Measurements from ENCODE around the gene HK1. TPM values are rescaled to one million over a fixed set of nuclear protein-coding genes. Genes with fewer than 3 reads are reported as not detected.

HK1 gene
- 10 to 100 TPM; 38.0 to 78.8 TPM for total RNA-seq
- 48.2 TPM for polyA plus RNA-seq (2013, experiment 1 of 2)
- polyA plus RNA-seq (2013, experiment 2 of 2): 45.5 TPM
- long read RNA-seq, experiment 1, partial matches to known transcripts: 8 of 18 reads
- long read RNA-seq, experiment 1, other reads (novel, unspliced or antisense): 6 of 18 reads
- long read RNA-seq, experiment 2, transcript HK1-202 (18 exons, 3,605 nt): major isoform, 113 of 133 reads
- long read RNA-seq, experiment 2, partial matches to known transcripts: 11 of 133 reads
- long read RNA-seq, experiment 2, other reads (novel, unspliced or antisense): 9 of 133 reads
- long read RNA-seq, experiment 3, transcript HK1-202 (18 exons, 3,605 nt): major isoform, 1,061 of 1,159 reads
- long read RNA-seq, experiment 3, transcript HK1-216 (18 exons, 3,745 nt): minor isoform, 5 of 1,159 reads
- long read RNA-seq, experiment 3, partial matches to known transcripts: 36 of 1,159 reads
- long read RNA-seq, experiment 3, other reads (novel, unspliced or antisense): 56 of 1,159 reads
- long read RNA-seq, experiment 4, partial matches to known transcripts: 13 of 15 reads
- long read RNA-seq, experiment 4, other reads (novel, unspliced or antisense): 2 of 15 reads

DNA sequence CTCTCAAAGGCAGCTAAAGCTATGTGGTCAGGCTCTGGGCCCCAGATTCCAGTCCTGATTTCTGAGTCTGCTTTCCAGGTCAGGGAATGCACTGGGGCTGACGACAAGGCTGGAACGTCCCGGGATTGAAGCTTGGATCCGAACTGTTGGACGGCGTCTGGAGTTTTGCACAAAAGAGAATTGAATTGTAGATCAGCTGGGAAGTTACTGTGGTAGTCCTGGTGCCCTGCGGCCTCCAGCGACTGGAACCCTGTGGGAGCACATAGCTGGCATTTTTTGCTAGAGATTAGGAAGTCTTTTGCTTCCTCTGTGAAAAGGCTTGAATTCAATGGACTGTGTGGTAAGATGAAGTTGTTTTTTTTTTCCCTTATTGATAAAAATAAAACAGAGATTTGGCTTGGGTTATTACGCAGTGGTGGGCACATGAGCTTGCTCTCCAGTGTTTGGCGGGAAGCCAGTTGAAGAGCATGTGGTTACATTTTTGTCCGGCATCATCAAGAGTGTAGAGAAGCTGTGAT lies at the start of gene HK1:
Gene HK1 (plus strand): TSS at position 51 of the 518 bp plus-strand sequence.
- peak; percentile 63 for DNase-seq
- WGBS, 2 experiments (ENCODE audit: insufficient coverage in 1 of 2, insufficient read length in 1 of 2): 55 to 67% methylated on average over 10 to 11 of the region's 11 CpGs
- no peak within 1 kb of the TSS for H3K4me3 ChIP-seq (ENCODE audit: low read length)
- no peaks in the 10 kb centered on the region for H3K36me3 ChIP-seq (ENCODE audit: control insufficient read depth, insufficient read depth, low read length)
- peak within 1 kb of the TSS; percentile 79 for H3K27ac Mint-ChIP-seq
- TF ChIP-seq, protein P1, sequence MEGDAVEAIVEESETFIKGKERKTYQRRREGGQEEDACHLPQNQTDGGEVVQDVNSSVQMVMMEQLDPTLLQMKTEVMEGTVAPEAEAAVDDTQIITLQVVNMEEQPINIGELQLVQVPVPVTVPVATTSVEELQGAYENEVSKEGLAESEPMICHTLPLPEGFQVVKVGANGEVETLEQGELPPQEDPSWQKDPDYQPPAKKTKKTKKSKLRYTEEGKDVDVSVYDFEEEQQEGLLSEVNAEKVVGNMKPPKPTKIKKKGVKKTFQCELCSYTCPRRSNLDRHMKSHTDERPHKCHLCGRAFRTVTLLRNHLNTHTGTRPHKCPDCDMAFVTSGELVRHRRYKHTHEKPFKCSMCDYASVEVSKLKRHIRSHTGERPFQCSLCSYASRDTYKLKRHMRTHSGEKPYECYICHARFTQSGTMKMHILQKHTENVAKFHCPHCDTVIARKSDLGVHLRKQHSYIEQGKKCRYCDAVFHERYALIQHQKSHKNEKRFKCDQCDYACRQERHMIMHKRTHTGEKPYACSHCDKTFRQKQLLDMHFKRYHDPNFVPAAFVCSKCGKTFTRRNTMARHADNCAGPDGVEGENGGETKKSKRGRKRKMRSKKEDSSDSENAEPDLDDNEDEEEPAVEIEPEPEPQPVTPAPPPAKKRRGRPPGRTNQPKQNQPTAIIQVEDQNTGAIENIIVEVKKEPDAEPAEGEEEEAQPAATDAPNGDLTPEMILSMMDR (conservative IDR thresholded peaks at IDR 0.05): no peak
- no peak within 1 kb of the TSS for H3K4me3 Mint-ChIP-seq
- peaks cover 9% of the 10 kb centered on the region for H3K4me1 Mint-ChIP-seq
- H3K27me3 ChIP-seq (ENCODE audit: control insufficient read depth, insufficient read depth, low read length, poor library complexity, severe bottlenecking): no peaks in the 10 kb centered on the region
- H3K27me3 Mint-ChIP-seq (ENCODE audit: insufficient read depth): peaks cover 9% of the 10 kb centered on the region
- H3K4me1 ChIP-seq (ENCODE audit: control insufficient read depth, insufficient read depth, low read length): peaks cover 5% of the 10 kb centered on the region
- H3K27ac ChIP-seq (ENCODE audit: low read depth, low read length): peak within 1 kb of the TSS; percentile 42
- no peaks in the 10 kb centered on the region for H3K9me3 ChIP-seq (ENCODE audit: control insufficient read depth, low read length)
- no peaks in the 10 kb centered on the region for H3K36me3 Mint-ChIP-seq (ENCODE audit: low read depth)
- H3K9ac ChIP-seq (ENCODE audit: extremely low read depth, low read length, poor library complexity, severe bottlenecking): no peak within 1 kb of the TSS
- H3K9me3 Mint-ChIP-seq: no peaks in the 10 kb centered on the region

DNA sequence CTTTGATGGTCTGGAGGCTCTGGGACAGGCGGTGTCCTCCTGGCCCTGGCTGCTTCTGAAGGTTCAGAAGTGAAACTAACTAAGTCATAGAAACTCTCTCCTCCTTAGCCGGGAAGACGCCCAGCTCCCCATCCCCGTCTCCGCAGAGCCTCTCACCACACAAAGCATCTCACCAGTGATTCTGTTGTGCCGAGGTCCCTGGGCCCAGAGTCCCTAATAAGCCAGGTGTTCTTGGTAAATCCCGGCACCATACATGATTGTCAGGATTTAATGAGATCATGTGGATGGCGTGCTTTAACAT lies 48.7 kb upstream of the HK1 start:
- no peak for DNase-seq
- Histone ChIP-seq H3K27ac (ENCODE audit: low read depth, low read length) (no peak overlapping the region), H3K4me3 (ENCODE audit: low read length) (no peak overlapping the region), H3K9ac (ENCODE audit: extremely low read depth, low read length, poor library complexity, severe bottlenecking) (no peak overlapping the region), H3K9me3 (ENCODE audit: control insufficient read depth, low read length) (no peaks in the 10 kb centered on the region), H3K27me3 (ENCODE audit: control insufficient read depth, insufficient read depth, low read length, poor library complexity, severe bottlenecking) (no peaks in the 10 kb centered on the region), H3K36me3 (ENCODE audit: control insufficient read depth, insufficient read depth, low read length) (no peaks in the 10 kb centered on the region), H3K4me1 (ENCODE audit: control insufficient read depth, insufficient read depth, low read length) (no peaks in the 10 kb centered on the region)
- Mint-ChIP-seq H3K36me3 (ENCODE audit: low read depth) (no peaks in the 10 kb centered on the region), H3K9me3 (no peaks in the 10 kb centered on the region), H3K4me3 (no peak overlapping the region), H3K27me3 (ENCODE audit: insufficient read depth) (peaks cover 5% of the 10 kb centered on the region), H3K27ac (no peak overlapping the region), H3K4me1 (peaks cover 8% of the 10 kb centered on the region)
- TF ChIP-seq, protein P1 (conservative IDR thresholded peaks at IDR 0.05): no peak
- 92 to 98% methylated on average over 7 to 8 of the region's 8 CpGs for WGBS, 2 experiments (ENCODE audit: insufficient coverage in 1 of 2, insufficient read length in 1 of 2)

- no peak overlapping the region for H3K27ac Mint-ChIP-seq
- H3K4me3 Mint-ChIP-seq: no peak overlapping the region
- no peaks in the 10 kb centered on the region for H3K9me3 Mint-ChIP-seq
- H3K4me3 ChIP-seq (ENCODE audit: low read length): no peak overlapping the region
- WGBS, 2 experiments (ENCODE audit: insufficient coverage in 1 of 2, insufficient read length in 1 of 2): 93 to 100% methylated on average over 4 to 5 of the region's 5 CpGs
- no peaks in the 10 kb centered on the region for H3K27me3 ChIP-seq (ENCODE audit: control insufficient read depth, insufficient read depth, low read length, poor library complexity, severe bottlenecking)
- H3K9me3 ChIP-seq (ENCODE audit: control insufficient read depth, low read length): no peaks in the 10 kb centered on the region
- no peak overlapping the region for H3K27ac ChIP-seq (ENCODE audit: low read depth, low read length)
- H3K9ac ChIP-seq (ENCODE audit: extremely low read depth, low read length, poor library complexity, severe bottlenecking): no peak overlapping the region
- H3K4me1 Mint-ChIP-seq: peaks cover 8% of the 10 kb centered on the region
- DNase-seq: no peak
- no peaks in the 10 kb centered on the region for H3K36me3 Mint-ChIP-seq (ENCODE audit: low read depth)
- no peaks in the 10 kb centered on the region for H3K36me3 ChIP-seq (ENCODE audit: control insufficient read depth, insufficient read depth, low read length)
- no peaks in the 10 kb centered on the region for H3K4me1 ChIP-seq (ENCODE audit: control insufficient read depth, insufficient read depth, low read length)
- H3K27me3 Mint-ChIP-seq (ENCODE audit: insufficient read depth): peaks cover 5% of the 10 kb centered on the region
- TF ChIP-seq, protein P1 (conservative IDR thresholded peaks at IDR 0.05): no peak
Measured at GRCh38 chr10:69230128-69230527, 48.2 kb upstream of the HK1 start.
